HG02840 (cell line): ENCODE measurements around the gene CCDC57.
A peak's percentile ranks its signal among the peaks of the same experiment; 100 is the strongest.

ENCODE experiments used
- ATAC-seq: cut with Tn5 transposase; IDR thresholded peaks from one replicate; pipeline ENCODE4 v1.9.1; 2021; ENCODE audit warnings: mild to moderate bottlenecking, moderate library complexity, moderate number of reproducible peaks; ENCODE audit not compliant: unreplicated experiment, low FRiP score

Gene CCDC57

GRCh38 chr17:82236142-82236971 is 23.7 kb upstream of the CCDC57 start:
- ATAC-seq, result no peak

DNA sequence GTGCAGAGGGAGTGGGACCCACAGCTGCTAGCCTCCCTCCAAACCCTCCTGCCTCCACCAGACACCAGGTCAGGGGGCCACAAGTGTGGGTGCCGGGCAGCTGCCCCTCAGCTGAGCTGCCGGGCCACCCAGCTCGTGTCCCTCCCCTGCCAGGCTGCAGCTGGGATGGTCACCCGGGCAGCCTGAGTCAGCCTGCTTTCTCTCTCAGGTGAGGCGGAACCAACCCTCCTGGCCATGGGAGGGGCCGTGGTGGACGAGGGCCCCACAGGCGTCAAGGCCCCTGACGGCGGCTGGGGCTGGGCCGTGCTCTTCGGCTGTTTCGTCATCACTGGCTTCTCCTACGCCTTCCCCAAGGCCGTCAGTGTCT is 23.1 kb upstream of the CCDC57 start:
- ATAC-seq, result no peak

DNA sequence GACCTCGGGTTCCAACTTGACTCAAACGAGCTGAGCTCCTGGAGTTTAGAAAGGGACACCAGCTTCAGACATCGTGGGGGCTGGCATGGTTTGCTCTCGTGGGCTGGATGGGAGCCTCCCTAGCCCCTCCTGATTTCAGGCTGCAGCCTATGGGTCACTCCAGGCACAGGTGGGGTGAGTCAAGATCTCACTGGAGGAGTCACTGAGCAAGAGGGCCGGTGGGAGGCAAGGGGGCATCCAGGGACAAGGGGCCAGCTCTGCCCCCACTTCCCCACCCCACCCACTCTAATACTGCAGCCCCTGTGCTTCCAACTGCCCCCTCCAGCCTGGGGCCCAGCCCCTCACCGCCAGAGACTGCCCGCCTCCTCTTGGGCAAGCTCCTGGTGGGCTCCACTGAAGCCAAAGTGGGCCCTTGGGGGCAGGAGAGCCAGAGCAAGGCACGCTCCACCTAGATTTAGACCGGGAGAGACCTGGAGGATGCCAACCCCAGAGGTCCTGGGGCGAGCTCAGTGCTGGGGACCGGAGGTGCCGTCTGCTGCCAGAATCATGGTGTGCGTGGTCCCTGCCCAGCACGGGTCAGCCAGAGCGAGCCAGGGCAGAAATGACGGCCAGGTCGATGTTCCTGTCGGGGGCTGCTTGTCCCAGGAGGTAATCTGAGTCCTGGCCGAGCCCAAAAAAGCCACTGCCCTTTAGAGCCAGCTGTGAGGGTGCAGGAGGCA is 22.6 kb upstream of the CCDC57 start:
- ATAC-seq, result no peak

GRCh38 chr17:82234211-82235055 is 21.8 kb upstream of the CCDC57 start:
- no peak for ATAC-seq

GRCh38 chr17:82232876-82233785 is 20.5 kb upstream of the CCDC57 start:
- ATAC-seq, result no peak

- no peak for ATAC-seq
Measured at GRCh38 chr17:82232322-82232820, 19.7 kb upstream of the CCDC57 start.

GRCh38 chr17:82231562-82232321 is 19.1 kb upstream of the CCDC57 start:
- ATAC-seq, result peak; percentile 6

DNA sequence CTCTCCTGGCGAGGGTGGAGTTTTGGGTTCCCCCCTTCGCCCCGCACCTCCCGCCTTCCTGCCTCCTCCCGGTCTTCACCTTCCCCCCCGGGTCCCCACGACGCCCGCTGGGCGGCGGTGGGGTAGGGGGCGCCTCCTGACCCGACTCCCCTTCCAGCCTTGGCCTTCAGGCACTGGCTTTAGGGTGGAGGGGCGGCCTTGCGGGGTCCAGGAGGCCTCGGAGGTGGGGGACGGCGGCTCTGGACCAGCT is 18.6 kb upstream of the CCDC57 start:
- no peak for ATAC-seq

GRCh38 chr17:82230609-82231311 is 18.1 kb upstream of the CCDC57 start:
- peak; percentile 29 for ATAC-seq

- ATAC-seq, result no peak
Measured at GRCh38 chr17:82229698-82230608, 17.3 kb upstream of the CCDC57 start.

DNA sequence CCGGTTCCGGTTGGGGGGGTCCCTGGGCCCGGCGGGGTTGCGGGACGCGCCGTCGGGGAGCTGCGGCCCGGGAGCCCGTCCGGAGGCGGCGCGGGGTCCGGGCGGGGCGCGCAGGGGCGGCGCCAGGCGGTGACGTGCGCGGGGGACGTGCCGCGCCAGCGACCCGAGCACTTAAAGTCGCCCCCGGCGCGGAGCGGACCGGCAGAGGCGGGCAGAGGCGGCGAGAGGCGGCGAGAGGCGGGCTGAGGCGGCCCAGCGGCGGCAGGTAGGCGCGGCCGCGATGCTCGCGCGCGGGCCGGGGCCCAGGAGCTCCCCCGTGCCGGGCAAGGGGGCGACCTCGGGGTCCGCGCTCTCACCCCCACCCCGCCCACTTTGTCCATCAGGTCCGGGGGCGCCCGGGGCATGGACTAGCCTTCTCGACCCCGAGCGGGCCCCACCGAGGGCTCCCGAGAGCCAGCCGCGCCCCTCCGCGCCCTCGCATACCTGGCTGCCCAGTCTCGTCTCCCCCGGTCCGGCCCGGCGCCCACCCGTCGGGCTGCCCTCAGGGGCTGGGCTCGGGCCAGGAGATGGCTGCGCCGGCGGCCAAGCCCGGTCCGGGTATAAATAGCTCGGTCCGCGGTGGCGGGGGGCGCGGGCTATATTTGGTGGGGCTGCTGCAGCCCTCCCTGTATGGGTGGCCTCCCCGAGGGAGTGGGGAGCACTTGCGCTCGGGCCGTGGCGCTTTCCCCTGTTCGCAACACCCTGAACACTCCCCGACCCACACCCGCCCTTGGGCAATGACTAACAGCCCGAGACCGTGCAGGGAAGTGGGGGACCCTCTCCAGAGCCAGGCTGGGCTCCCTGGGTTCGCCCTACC is 16.4 kb upstream of the CCDC57 start, which contains the start of gene SLC16A3:
SLC16A3 (plus strand) TSS at position 201 of the 856 bp plus-strand sequence. CDS start 6,967 bp downstream, outside the sequence.
- peak; percentile 42 for ATAC-seq

DNA sequence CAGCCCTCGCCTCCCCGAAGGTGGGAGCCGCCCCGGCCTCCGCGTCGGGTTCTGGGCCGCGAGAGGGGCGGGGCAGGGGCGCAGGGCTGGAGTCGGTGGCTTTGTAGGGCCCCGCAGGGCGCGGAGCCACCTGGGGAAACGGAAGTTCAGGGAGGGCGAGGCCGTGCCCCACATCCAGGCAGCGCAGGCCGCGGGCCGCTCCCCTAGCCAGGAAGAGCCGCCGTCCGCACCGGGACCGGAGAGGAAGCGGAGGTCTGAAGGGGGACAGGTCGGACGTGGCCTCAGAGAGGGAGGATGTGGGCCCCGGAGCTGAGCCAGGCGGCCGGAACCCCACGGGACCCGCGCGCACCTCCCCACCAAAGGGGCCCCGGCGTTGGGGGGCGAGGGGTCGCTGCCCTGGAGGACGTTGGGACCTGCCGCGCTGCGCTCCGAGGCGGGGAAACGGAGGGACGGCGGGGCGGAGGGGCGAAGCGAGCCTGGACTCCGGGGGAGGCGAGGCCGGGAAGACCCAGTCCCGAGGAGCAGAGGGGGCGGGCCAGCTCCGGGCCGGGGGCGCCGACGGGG is 15.7 kb upstream of the CCDC57 start:
- ATAC-seq, result no peak

- ATAC-seq, result no peak
Measured at GRCh38 chr17:82227629-82228277, 15.1 kb upstream of the CCDC57 start.

DNA sequence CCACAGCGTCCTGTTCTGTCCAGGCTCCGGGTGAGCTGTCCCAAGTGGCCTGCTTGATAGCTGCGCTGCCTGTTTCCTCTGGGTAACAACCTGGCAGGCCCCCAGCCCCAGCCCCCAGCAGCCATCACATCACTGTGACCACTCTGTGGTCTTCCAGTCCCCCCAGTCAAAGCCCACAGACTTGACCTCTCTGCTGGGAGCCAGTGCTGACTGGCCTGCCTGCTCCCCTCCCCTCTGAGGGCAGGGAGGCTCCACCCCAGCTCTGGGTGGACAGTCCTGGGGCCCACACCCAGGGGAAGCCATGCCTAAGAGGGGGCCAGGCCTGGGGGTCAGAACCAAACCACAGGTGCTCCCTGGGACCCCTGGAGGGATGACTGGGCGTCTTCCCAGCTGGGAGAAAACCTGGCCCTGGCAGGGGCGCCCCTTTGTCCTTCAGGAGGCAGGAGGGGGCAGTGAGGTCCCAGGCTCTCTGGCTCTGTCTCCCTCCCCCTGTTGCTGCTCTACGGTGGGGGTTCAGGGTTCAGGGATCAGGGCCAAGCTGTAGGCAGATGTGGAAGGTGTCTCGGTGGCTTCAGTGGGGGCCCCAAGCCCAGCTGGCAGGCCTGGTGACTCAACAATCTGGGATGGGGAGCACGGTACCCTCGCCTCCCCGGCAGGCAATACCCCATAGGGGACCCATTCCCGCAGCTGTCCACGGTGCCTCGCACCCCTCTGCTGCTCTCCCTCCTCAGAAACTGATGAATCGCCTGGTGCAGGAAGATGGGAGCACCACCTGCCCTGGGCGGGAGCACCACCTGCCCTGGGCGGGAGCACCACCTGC is 14.4 kb upstream of the CCDC57 start:
- ATAC-seq, result no peak
